HG03575 (cell line): ENCODE data around the gene IER5L.

Experiments used
- ATAC-seq: cut with Tn5 transposase; IDR thresholded peaks from one replicate; pipeline ENCODE4 v1.9.1; 2021; ENCODE audit not compliant: unreplicated experiment, insufficient number of reproducible peaks, low FRiP score; ENCODE audit errors: extremely low read depth

IER5L gene

DNA sequence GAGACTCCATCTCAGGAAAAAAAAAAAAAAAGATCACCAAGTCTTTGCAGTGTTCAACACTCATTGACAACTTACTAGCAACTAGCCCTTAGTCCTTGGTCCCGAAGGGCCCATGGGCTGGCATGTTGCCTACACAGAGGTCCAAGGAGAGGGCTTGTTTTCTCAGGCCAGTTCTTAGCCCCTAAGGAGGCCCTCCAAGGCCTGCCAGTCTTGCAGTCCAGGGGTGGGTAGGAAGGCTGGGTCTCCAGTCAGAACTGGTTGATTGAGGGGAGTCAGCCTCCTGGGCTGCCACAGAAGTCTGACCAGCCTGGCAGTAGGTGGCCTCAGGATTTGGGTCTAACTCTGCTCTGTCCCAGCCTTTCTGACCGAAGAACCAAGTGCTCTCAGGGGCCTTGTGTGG is 32.7 kb downstream of the IER5L start:
- ATAC-seq, result no peak

- ATAC-seq, result no peak
Measured at GRCh38 chr9:129143031-129143927, 34.8 kb downstream of the IER5L start.

DNA sequence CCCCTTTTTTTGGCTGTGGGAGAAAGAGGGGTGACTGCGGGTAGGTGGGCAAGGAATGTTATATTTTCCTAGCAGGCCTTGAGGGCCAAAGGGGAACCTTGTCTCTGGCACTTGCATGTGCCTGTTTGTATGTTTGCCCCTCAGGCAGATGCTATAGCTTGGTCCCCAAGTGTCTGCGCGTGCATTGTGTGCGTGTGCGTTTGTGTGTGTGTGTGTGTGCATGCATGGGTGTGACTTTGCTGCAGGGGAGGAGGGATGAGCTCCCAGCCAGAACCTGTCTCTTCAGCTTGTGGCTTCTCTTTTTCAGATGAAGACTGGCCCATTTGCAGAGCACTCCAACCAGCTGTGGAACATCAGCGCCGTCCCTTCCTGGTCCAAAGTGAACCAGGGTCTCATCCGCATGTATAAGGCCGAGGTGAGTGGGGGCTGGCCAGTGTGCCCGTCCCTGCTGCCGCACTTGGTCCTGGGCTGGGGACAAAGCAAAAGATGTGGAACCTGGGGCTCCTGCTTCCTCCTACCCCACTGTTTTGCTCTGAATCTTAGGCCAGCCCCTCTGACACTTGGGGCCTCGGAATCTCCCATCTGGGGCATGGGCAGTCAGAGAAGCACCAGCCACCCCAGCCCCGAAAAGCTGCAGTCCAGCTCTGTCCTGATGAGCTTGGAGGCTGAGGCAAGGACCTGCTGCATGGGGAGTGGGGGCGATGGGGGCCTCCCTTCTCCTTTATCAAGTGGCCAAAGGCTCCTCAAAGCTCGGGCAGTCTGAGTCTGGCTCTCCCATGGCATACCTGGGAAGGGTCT is 35.7 kb downstream of the IER5L start:
- no peak for ATAC-seq

DNA sequence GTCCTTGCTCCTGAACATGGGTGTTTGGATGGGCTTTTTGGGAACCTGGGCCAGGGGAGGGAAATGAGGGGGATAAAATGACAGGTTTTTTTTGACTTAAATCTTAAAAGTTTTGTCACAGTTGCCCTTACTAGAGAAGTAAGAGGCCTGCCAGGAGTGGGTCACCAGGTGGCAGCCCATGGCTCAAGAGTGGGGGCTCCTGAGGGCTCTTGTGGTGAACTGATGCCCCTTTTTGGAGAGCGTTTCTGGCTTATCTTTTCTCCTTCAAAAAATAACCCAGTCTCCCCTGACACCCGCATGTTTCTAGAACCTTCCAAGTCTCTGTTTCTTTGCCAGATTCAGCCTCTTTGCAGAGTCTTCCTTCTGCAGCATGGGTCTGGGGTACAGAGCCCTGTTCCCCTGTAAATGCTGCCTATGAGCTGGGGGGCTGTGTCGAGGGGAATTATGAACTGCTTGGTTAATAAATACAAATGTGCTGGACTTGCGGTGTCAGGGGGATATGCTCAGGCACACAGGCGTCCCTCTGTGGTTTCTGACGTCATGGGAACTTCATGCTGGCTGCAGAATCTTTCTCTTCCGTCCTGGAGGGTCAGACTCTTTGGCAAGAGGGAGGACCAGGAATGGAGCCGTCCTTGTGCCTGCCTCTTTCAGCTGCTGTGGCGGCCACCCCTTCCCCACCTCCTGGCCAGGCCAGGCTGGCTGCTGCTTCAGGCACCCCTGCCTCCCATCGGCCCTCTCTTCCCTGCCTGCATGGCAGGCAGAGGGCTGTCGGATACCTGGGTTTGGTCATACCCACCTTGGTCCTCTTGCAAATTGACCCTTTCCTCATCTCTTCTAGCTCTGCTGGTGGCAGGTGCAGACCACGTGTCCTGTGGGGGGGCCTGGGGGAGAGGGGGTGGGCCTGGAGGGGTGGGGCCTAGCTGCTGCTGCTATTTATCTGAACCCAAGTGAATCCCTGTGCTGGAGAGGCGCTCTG is 36.7 kb downstream of the IER5L start:
- ATAC-seq, result no peak

DNA sequence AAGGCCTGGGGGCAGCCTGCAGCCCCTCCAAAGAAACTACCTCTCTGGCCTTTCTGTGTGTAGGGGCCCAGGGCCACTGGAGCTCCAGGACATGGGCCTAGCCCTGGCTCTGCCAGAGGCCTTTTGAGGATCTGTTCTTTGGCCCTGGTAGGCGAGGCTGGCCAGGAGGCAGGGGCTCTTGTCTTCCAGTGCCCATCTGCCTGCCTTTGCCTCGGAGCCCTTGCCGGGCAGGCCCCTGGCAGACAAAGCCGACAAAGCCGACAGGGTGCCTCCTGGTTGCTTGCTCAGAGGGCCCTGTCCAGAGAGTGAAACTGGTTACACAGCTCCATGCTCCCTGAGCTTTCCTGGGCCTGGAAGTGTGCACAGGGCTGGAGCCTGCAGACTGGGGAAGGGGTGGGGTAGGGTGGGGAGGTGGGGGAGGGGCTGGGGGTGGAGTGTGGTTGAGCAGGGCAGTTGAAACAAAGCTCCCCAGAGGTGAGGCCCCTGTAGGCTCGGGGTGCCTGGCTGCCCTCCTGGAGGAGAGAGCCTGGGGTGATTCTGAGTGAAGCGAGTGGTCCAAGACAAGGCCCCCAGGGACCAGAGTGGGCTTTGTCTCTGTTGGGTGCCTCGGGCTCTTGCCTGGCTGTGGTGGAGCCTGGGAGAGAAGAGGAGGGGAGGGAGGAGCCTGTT is 37.5 kb downstream of the IER5L start:
- no peak for ATAC-seq

DNA sequence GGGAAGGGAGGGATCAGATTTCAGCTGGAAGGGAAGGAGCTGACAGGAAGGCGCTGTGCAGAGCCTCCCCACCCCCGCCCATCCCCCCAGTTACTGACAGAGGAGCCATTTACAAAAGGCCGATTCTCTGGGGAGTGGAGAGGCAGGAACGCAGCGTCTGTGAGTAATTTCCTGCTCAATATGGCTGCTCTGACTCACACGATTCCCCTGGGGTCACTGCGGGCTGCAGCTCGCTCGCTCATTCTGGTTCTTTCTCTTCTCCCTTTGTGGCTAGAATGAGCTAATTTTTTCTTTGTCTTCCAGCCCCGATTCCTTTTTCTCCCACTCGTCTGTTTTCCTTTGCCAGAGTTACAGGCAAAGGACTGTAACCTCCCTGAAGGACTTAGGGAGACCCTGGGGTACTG is 38.1 kb downstream of the IER5L start:
- peak; percentile 28 for ATAC-seq

- ATAC-seq, result no peak
Measured at GRCh38 chr9:129139233-129139992, 38.6 kb downstream of the IER5L start.

- ATAC-seq, result no peak
Measured at GRCh38 chr9:129138476-129139232, 39.4 kb downstream of the IER5L start.

GRCh38 chr9:129138144-129138462 is 40.0 kb downstream of the IER5L start:
- ATAC-seq, result no peak

DNA sequence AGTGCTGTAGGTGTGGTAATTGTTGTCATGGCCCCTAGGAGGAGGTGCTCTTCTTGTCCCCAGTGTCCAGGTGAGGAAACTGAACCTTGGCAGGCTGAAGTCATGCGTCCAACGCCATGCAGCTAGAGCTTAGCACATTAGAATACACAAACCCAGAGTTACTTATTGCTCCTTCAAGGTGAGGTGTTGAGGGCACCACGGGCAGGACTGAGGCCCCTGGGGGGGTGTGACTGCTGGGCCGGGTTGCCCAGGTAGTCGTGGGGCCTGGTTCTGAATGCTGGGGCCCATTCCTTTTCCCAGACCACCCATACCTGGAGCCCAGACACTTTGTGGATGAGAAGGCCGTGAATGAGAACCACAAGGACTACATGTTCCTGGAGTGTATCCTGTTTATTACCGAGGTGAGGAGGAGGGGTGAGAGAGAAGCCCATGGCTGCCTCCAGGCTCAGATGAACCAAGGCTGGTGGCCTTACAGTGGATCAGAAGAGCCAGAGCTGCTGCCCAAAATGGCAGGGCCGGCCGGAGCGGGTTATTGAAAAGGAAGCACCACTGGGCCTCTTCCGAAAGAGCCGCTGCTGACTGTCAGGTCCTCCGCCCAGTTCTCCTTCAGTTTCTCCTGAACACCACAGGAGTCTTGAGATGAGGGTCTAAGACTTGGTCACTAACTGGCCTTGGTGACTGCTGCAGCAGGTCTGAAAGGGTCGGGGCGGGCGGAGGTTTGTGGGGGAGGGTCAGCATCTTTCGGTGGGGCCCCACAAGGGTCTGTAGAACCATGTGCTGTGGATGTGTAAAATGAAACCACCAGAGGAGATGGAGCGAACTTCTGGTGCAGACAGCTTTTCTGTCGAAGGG is 40.5 kb downstream of the IER5L start:
- ATAC-seq, result no peak

- ATAC-seq, result no peak
Measured at GRCh38 chr9:129136446-129137035, 41.5 kb downstream of the IER5L start.

GRCh38 chr9:129135476-129135875 is 42.6 kb downstream of the IER5L start:
- no peak for ATAC-seq

DNA sequence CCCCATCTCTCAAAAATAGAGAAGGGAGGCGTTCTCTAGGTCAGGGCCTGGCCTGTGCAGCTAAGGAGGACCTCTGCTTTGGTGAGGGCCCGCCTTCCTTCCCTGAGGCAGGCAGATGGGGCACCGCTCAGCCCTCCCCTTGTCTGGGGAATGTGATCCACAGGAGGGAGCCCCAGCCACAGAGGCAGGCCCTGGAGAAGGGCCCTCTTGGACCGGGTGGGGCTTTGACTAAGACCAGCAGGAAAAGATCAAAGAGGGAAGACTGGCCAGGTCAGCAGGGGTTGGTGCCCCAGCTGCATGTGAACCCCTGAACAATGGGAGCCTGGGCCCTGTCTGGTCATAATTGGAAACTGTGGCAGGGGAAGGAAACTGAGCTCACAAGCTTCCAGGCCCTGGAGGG is 45.0 kb downstream of the IER5L start:
- ATAC-seq, result no peak

DNA sequence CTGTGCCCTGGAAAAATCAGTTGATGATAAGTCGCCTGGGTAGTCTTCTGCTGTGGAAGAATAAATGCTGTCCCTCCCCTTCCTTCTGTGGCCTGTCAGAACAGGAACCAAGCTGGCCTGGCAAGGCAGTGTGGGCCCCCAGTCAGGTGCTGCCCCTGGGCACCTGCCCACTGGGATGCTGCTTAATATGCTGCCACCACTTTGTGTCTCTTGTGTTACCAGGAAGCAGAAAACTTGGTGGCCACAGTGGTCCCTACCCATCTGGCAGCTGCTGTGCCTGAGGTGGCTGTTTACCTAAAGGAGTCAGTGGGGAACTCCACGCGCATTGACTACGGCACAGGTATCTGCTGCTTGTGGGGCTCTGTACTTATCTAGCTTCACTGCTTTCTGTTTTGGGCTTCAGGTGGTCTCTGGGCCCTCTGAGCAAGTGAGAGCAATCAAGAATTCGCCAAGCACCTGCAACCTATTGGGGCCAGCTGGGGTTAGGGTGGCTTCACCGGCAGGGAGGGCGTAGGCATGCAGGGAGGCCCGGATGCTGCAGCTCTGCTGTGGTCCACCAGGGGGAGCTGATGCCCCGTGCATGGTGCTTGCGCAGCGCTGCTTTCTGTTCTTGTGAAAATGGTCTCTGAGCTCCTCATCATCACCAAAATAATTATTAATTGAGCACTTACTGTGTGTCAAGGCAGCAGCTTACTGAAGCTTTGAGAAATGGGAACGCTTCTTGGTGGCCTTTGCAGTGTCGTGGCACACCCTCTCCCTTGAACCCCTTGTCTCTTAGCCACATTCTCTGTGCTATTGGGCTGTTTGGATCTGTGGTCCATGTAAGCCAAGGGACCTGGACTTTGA is 46.5 kb downstream of the IER5L start:
- ATAC-seq, result no peak

DNA sequence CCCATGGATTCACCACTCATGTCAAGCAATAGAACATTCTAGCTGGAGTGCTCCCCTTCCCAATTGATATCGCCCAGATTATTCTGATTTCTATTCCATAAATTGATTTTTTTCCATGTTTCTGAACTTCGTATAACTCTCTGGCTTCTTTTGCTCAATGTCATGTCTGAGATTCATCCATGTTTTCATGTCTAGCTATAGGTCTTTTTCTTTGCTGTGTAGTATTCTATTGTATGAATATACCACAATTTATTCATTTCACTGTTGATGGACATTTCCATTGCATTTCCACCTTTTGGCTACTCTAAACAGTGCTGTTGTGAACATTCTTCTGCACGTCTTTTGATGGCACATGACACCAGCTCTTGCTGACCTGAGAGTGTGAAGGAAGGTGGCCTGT is 47.3 kb downstream of the IER5L start:
- ATAC-seq, result no peak
